IMR-90 (cell line): ENCODE measurements around the gene TECTA.

Experiments
- BHLHE40 ChIP-seq: fragments of 150-350 bp; IDR thresholded peaks from 2 replicates; pipeline ENCODE4 v1.6.1; 2016; ENCODE audit warnings: mild to moderate bottlenecking, low read depth, low read length
- POLR2A ChIP-seq: IDR thresholded peaks from 2 replicates; pipeline ENCODE4 v1.6.1; 2012; ENCODE audit warnings: mild to moderate bottlenecking, low read depth, low read length
- RCOR1 ChIP-seq: IDR thresholded peaks from 2 replicates; pipeline ENCODE4 v1.6.1; 2012; ENCODE audit warnings: mild to moderate bottlenecking, low read length, improper control_type of control experiment; ENCODE audit not compliant: insufficient replicate concordance
- TF ChIP-seq, protein P1 (sequence below): conservative IDR thresholded peaks from 2 replicates; pipeline ENCODE4 v1.5.1; 2012; ENCODE audit warnings: mild to moderate bottlenecking, low read depth, low read length, improper control_type of control experiment

GRCh38 chr11:121082219-121082618 lies 18.8 kb upstream of the TECTA start:
- TF ChIP-seq POLR2A (no peak), BHLHE40 (no peak), RCOR1 (no peak)
- TF ChIP-seq, protein P1, sequence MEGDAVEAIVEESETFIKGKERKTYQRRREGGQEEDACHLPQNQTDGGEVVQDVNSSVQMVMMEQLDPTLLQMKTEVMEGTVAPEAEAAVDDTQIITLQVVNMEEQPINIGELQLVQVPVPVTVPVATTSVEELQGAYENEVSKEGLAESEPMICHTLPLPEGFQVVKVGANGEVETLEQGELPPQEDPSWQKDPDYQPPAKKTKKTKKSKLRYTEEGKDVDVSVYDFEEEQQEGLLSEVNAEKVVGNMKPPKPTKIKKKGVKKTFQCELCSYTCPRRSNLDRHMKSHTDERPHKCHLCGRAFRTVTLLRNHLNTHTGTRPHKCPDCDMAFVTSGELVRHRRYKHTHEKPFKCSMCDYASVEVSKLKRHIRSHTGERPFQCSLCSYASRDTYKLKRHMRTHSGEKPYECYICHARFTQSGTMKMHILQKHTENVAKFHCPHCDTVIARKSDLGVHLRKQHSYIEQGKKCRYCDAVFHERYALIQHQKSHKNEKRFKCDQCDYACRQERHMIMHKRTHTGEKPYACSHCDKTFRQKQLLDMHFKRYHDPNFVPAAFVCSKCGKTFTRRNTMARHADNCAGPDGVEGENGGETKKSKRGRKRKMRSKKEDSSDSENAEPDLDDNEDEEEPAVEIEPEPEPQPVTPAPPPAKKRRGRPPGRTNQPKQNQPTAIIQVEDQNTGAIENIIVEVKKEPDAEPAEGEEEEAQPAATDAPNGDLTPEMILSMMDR = no peak
